ENCODE measurements around the gene SMC3. TPM values are rescaled to one million over a fixed set of nuclear protein-coding genes. Genes with fewer than 3 reads are reported as not detected.

Gene SMC3
- total RNA-seq, 1 experiment from 2014 or later, result 64.3 TPM

GRCh38 chr10:110625356-110625894 lies 57.9 kb downstream of the SMC3 start:
- ATAC-seq (no peak; the same call in 1 of the 2 replicates), DNase-seq (ENCODE audit: low read depth, low spot score) (no peak)
- H2AFZ ChIP-seq (ENCODE audit: low read depth, low read length, poor library complexity, severe bottlenecking), result no peak overlapping the region
- no peak overlapping the region for H3K27ac ChIP-seq (ENCODE audit: low read depth, low read length)
- H3K9me2 ChIP-seq (ENCODE audit: insufficient read depth), result no peaks in the 10 kb centered on the region
- CTCF ChIA-PET, result no interaction called here
- no peak overlapping the region for H3K4me2 ChIP-seq (ENCODE audit: low read length)
- H3K27me3 ChIP-seq (ENCODE audit: insufficient read depth, low read length), result no peaks in the 10 kb centered on the region
- no peak overlapping the region for H3K9ac ChIP-seq (ENCODE audit: low read length)
- TF ChIP-seq ZBTB33 (IDR thresholded peaks at IDR 0.05; ENCODE audit: extremely low read depth, insufficient replicate concordance, low read length) (no peak), SRF (IDR thresholded peaks at IDR 0.05; ENCODE audit: low read depth) (no peak), EZH2 (IDR thresholded peaks at IDR 0.05) (no peak), ZNF274 (IDR thresholded peaks at IDR 0.05; ENCODE audit: low read depth, low read length) (no peak), RAD21 (IDR thresholded peaks at IDR 0.05; ENCODE audit: low read depth) (no peak), SP1 (IDR thresholded peaks at IDR 0.05; ENCODE audit: low read depth) (no peak), REST (IDR thresholded peaks at IDR 0.05; ENCODE audit: low read depth) (no peak)
- H3K4me1 ChIP-seq (ENCODE audit: control insufficient read depth in 1 of 2, insufficient read depth in 2 of 2, low read length in 2 of 2), result no peaks in the 10 kb centered on the region
- H3K36me3 ChIP-seq (ENCODE audit: control insufficient read depth in 1 of 2, insufficient read depth in 2 of 2, low read length in 2 of 2), result no peaks in the 10 kb centered on the region
- RAD21 ChIA-PET (ENCODE audit: low non-redundant PET in 1 of 2, low total read pairs in 2 of 2, uncharacterized antibody in 2 of 2, unreplicated experiment in 2 of 2), result no interaction called here
- H3K79me2 ChIP-seq (ENCODE audit: insufficient read depth, low read length), result no peaks in the 10 kb centered on the region
- no peaks in the 10 kb centered on the region for H4K20me1 ChIP-seq (ENCODE audit: insufficient read depth)
- no peaks in the 10 kb centered on the region for H3K9me3 ChIP-seq (ENCODE audit: control insufficient read depth in 1 of 2, insufficient read depth in 1 of 2, low read depth in 1 of 2, low read length in 2 of 2)
- intact Hi-C loops (cut with micrococcal nuclease), result no loop called here
- no peak overlapping the region for H3K4me3 ChIP-seq (replicated peaks in 1 of 2; ENCODE audit: low read depth in 1 of 2, low read length in 2 of 2)
- POLR2A ChIA-PET, result no interaction called here
- BruUV-seq (replicated peaks), result no TSS peak

Data from HCT116 (cell line).